Activated CD8-positive, alpha-beta memory T cell treated with anti-CD3 and anti-CD28 coated beads, Interleukin-2, amount 50 U/mL, for 48 hours (primary cell): ENCODE measurements around the gene L3MBTL3.
"Not testable (repeated sequence)": the region's sequence is repeated elsewhere in the genome, so short reads cannot be mapped to it uniquely, and the experiment has no call there.

Experiments
- DNase-seq: peaks from one replicate; pipeline ENCODE4 v3.0.0-alpha.2; 2020

L3MBTL3 gene

DNA sequence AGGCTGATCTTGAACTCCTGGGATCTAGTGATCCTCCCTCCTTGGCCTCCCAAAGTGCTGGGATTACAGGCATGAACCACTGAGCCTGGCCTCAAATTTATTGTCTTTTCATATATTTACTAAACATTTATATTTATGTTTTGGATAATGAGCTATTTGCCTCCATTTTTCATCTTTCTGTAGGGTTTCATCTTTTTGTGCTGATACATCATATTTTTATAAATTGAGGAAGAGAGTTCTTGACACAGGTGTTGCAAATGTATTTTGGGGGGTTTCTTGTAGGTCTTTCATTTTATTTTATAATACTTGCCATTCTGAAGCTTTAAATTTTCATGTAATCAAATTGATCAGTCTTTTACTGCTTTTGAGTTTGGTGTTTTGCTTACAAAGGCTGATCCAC is 72.4 kb downstream of the L3MBTL3 start:
- DNase-seq = no peak

DNA sequence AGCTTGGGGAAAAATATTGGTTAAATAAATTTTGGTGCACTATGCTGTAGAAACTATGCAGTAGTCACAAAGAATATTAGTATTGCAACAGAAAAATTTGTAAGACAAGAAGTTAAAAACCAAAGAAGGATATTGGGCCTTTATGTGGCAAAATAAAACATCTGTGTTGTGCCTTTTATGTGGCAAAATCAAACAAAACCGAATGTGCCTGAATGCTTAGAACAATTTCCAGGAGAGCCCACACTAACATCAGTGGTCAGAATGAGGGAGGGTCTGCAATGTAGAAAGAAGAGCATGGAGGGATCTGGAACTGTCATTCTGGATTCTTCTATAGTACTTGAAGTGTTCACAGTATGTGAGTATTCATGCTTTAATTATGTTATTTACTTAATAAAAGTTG is 75.2 kb downstream of the L3MBTL3 start:
- no peak for DNase-seq

DNA sequence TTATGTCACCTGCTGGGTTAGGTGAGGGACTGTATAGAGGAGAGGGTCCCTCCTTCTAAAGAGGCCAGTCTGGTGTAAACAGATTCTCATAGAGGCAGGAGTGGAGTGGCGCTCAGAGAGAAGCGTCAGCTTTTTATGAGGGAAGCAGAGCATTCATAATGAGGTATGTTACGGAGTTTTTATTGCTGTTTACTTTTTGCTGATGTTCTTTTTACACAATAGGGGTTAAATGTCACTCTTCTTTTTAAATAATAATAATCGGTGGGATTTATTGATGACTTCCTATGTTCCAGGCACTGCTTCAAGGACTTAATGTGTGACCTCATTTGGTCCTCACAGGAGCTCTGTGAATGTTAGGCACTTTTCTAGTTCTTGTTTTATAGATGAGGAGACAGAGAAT is 79.9 kb downstream of the L3MBTL3 start:
- no peak for DNase-seq

DNA sequence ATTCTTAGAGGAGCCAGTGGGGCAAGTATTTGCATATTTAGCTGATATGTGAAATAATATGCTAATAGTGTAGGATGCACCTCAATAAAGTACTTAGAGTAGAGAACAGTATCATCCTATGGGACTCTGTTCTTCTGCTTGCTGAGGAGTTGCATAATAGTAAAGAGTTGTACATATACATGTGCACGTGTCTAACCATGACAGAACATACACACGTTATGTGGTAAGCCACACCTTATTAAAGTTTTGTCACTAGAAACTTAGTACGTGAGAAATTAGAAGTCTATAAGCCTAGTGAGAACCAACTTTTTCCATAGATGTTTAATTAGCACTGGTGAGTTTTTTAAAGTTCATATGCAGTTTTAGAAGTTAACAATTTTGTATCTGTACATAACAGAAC is 80.7 kb downstream of the L3MBTL3 start:
- DNase-seq = no peak

DNA sequence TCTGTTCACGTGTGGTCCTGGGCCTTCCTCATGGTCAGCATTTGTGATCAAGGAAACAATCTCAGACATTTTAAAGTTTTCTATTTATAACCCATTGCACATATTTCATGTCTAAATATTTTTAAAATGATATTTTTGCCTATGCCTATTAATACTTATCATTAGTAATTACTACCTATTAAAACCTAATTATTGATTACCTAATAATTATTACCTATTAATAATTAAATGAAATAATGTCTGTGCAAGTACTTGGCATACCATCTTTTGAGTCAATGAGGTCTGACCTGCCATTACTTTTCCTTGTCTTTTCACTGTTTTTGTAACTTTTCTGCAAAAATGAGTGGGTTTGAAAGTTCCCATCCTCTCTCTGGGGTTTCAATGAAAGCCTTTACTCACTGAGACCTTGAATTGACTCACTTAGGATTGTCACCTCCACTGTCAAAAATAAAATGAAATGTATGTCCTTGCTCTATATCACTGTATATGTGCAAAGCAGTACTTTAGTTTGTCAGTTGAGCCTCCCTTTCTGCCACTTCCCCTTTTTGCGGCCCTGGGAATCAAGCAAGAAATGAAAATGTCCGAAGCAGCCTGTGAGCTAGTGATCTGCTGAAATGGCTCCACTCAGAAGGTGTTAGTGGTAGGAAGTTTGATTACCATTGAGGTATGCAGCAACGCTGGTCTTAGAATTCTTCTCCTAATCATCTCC is 87.8 kb downstream of the L3MBTL3 start:
- DNase-seq = no peak

DNA sequence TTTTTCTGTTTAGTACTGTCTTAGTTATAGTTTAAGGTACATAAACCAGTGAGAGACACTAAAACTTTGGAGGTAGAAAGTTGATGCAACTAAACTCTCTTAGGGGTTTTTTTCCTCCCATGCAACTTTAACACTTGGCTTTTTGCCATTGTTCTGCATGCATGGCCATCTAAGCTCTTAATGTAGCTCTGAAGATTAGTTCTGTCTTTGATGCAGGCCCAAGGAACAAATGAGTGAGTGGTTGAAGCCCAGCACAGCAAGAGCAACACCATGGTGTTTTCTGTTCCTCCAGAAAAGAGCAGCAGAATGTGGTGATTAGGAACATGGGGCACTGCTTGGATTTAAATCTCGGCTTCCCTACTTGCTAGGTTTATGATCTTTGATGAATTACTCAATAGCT is 89.3 kb downstream of the L3MBTL3 start:
- no peak for DNase-seq

DNA sequence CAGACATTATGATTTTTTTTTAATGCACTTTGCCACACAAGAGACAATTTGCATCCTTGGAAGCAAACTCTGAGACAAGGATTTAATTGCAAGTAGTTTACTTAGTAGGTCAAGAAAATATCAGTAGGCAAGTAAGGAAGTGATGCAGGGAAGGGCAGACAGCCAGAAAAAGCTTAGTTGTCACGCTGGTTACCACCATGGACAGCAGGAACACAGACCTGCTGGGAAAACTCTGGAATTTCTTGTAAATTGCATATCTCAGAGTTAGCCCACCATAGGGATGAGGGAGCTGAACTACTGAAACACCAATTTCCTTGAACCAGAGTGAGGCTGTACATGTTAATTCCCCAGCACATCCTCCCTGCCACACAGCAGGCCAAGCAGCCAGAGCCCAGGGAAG is 92.7 kb downstream of the L3MBTL3 start:
- no peak for DNase-seq

DNA sequence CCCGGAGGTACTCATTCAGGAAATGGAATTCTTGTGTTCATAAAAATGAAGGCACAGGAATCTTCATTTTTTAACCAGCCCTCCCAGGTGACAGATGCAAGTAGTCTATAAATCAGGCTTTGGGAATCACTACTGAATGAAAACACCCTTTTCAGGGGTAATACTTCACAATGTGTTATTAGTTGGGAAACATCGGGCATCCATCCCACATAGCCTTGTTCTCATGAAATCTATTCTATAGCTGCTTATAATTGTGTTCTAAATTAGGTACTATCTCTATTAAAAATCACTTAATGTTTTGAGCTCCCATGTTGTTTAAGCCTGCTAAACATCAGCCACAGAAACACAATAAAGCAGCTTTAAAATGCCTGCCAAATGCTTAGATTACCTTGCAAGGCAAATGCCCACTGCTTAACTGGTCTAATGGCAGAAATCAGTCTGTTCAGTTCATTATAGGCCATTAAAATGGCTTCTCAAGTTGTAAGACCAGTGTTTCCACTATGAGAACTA is 94.9 kb downstream of the L3MBTL3 start:
- no peak for DNase-seq

DNA sequence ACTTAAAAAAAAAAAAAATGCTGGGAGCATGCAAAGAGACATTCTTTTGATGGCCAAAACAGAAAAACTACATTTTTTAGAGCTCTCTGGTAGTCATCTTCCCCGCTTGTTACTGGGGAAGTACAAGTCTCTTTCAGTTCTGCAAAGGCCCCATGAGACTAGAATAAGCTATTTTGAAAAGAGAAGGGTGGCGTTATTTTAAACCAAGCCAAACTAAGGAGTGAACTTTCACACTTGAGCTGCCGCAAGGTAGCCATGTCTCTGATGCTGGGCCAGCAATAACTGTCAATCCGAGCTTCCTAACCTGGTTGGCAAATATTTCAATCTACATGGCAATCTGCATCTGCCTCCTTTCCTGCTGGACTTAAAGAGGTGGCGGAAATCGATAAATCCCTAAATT is 96.7 kb downstream of the L3MBTL3 start:
- no peak for DNase-seq

DNA sequence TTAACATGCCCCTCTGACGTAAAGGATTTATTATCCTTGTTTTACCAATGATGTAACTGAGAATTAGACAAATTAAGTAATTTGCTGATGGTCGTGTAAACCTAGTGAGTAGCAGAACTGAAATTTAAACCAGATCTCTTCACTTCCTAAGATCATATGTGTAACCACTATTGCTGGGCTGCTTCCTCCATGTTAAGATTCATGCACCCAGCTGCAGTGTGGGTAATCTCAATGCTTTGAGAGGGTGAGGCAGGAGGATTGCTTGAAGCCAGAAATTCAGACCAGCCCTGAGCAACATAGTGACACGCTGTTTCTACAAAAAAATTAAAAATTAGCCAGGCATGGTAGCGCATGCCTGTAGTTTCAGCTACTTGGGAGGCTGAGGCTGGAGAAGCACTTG is 97.9 kb downstream of the L3MBTL3 start:
- DNase-seq = no peak

DNA sequence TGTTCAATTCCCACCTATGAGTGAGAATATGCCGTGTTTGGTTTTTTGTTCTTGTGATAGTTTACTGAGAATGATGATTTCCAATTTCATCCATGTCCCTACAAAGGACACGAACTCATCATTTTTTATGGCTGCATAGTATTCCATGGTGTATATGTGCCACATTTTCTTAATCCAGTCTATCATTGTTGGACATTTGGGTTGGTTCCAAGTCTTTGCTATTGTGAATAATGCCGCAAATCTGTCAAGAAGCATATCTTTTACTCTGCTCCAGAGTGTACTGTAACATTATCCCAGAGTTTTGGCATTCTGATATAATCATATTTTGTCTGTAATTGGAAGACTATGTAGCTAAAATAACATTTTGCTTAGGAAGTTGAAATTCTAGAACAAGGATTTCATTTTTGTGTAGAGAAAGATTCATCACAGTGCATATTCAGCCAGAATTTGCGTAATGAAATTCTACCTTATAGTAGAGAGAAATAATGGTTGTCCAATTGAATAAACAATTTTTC is 98.9 kb downstream of the L3MBTL3 start:
- DNase-seq = not testable (repeated sequence)

DNA sequence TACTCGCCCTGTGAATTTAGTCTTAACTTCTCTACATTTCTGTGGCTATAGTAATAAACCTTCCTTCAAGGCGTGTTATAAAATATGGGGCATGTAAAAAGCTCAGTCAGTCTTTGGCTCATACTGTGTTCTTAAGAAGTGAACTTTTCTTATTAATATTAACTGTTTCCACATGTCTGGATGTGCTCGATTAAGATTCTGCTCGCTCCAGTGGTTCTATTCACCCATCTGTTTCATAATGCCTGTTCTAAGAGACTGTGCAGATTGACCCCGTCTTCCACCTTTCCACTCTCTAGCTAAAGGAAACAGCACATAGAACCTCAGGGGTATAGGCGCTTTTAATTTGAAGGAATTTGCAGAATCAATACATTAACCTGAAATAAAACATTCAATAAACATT is 99.9 kb downstream of the L3MBTL3 start:
- DNase-seq = no peak

DNA sequence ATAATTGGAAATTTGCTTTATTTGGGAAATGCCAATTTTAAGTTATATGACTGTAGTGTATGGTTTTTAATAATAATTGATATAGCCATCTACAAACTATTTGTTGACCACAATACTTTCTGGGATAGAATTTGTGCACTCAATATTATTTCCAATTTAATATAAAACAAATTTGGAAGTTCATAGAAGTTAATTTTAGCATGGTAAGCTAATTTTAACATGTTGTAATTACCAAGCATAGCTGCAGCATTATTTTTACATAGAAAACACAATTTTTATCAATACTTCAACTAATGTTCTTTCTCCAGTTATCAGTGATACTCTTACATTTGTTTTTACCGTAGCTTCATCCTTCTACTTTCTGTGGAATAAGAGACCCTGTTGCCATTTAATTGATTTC is 100.8 kb downstream of the L3MBTL3 start:
- no peak for DNase-seq

DNA sequence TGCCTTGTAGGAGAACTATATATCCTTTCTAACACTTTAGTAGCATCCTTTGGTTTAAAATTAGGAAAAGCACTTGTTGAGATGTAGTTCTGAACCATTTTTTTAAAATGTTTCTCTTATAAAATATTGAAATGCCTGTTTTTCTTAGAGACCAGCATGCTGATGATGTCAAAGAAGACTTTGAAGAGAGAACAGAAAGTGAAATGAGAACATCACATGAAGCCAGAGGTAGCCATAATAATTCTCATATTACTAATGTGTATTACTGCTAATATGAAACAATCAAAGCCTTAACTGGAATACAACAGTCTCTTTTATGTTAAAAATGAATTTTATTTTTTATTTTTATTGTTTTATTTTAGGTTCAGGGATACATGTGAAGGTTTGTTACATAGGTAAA is 102.3 kb downstream of the L3MBTL3 start:
- DNase-seq = no peak

DNA sequence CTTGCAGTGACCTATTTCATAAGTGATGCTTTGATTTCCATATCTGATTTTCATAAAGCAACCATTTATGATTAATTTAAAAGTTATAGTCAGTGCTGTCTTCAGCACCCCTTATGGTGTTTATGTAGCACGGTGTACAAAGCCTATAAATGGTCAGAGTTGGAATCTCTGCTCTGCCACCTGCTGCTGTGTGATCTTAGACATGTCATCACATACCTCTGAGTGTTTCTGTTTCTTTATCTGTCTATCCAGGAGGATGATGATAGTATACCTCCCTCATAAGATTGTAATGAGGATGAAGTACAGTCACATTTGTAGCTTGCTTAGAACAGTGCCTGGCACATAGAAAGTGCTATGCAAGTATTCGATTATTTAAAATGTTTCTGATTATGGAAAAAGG is 103.9 kb downstream of the L3MBTL3 start:
- DNase-seq = no peak

DNA sequence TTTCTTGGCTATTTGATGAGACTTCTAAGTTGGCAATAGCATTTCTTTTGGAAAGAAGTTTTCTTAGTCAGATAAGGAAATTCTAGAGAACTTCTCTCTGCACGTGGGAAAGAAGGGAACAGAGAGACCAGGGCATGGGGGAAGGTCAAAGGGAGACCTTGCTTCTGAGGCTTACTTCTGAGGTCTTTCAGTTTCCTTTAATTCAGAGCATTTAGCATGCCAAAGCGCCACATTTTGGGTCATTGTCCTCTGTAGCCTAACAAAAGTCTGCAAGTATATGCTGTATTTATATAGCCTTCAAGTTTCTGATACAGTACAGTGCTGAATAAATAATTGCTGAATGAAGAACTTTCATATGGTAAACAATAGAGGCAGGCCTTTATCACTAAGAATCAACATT is 108.8 kb downstream of the L3MBTL3 start:
- DNase-seq = no peak

DNA sequence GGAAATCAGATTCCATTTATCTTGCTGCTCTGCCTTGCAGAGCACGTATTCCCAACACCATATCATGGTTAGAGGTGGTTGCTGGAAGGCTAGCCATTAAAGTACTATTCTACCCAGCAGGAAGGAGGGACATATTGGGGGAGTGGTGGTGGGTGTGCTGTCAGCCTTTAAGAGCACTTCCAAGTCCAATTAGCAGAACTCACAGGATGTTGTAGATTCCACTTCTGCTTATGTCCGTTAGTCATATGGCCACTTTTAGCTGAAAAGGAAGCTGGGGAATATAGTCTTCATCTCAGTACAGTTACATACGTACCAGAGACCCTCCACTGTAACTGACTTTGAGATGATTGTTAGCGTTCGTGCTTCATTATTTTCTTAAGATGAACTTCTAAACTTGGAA is 109.9 kb downstream of the L3MBTL3 start:
- DNase-seq = no peak

DNA sequence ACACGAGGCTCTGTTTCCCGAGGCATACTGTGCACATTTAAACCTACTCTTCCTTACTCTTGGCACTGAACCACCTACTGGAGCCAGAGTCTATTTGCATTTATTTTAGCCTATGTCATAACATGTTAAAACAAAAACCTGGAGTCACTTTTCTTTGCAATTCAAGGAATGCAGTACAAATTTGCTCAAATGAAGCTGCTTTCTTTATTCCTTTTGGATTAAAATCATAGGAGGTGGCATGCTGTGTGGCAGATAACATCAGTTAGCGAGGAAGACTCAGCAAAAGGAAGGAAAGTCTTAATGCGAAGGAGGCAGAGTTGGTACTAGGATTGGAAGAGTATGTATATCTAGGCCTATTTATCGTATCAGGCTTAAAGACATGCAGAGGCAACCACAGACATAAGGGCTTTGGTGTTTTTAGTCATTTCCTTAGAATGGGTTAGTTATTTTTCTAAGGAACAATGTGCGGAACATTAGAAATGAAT is 111.4 kb downstream of the L3MBTL3 start:
- DNase-seq = no peak

DNA sequence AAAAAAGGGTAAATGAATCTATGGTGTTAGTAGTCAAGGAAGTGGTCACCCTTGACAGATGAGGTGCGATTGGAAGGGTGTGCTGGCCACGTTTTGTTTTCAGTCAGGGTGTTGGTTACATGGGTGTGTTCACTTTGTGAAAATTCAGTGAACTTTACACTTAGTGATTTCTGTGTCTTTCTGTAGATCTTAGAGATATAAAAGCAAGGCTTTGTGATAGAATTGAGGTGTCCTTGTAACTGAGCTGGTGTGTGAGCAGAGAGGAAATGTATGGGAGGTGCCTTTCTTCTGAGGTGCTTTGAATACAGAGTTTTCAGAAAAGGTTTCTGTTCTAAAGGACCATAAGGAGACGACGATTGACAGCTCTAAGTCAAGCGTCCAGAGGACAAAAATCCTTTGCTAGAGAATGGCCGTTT is 113.9 kb downstream of the L3MBTL3 start:
- DNase-seq = no peak

DNA sequence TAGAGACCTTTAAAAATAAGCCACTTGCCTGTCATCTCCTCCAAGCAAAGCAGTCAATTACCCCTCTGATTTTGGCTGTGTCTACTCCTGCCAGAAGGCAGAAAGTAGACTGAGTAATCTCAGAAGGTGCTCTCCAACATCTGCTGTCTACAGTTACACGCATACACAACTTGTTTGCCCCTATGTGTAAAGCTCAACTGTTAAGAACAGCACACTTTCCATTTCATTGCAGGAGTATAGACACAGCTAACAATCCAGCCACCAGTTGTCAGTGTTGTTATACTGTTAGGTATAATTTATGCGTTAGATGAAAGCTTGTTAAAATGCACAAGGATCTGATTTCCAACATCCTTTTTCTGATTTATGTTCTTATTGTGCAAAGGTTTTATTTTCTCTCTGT is 116.2 kb downstream of the L3MBTL3 start:
- DNase-seq = no peak

DNA sequence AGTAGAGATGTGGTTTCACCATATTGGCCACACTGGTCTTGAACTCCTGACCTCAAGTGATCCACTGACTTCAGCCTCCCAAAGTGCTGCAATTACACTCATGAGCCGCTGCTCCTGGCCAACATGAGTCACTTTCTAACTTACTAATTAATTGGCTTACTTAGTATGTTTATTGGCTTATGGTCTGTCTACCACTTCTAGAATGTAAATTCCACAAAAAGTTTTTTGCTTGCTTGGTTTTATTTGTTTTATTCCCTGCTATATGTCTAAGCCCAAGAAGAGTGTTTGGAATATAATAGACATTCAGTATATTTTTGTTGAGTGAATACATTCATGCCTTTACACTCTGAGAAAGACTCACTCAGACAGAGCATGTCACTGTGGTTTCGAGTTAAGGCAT is 118.4 kb downstream of the L3MBTL3 start:
- no peak for DNase-seq

DNA sequence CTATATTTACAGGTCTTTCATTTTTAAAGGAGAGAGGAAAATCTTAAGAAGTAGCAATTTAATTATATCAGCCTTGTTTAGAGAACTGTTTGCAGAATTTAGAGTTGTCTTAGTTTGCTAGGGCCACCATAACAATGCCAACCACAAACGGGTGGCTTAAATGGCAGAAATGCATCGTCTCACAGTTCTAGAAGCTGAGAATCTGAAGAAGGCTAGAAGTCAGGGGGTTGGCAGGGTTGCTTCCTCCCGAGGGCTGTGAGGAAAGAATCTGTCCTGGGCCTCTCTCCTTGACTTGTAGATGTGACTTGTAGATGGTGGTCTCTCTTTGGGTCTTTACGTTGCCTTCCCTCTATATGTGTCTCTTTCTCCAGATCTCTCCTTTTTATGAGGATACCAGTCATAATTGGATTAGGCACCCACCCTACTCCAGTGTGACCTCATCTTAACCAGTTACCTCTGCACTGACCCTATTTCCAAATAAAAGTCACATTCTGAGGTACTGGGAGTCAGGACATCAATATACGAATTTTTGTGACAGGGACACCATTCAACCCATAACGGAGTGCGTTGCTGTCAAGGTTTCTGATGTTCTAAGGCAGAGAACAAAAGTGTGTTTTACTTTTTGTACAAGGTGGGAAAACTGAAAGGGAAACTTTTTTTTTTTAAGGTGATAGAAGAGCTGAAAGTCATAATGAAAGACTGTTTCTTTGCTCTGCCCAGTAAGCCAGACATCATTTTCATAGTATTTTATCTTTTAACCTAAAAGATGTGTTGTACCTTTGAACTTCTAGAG is 119.9 kb downstream of the L3MBTL3 start:
- no peak for DNase-seq

DNA sequence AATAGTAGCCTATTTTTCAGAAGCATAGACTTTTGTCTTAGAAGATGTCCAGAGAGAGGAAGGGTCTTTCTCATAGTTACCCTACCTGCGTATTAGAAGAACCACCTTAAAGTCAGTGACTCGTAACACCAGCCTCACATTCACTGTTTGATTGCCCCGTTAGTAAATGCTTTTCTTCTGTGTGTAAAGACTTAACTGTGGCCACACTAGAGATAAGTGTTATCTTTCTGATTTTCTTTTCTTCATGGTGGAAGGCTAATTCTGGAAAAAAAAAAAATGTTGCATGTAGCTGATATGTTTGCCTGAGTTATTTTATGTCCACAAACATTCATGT is 120.5 kb downstream of the L3MBTL3 start:
- no peak for DNase-seq

DNA sequence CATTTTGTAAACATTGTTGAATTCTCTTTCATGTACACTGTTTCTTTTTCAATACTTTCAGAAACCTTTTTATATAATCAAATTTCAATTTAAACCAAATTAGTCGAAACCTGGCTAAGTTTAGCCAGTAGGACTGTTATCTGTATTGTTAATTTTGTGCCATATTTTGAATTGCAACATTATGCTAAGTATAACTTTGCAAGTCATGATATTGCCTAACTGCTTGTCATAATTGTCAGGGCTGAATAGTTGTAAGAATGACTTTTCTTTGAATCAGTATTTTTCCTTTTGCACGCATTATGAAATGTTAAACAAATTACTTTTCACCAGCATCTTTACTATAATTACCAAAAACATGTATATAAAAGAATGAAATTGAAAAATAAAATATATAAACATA is 121.7 kb downstream of the L3MBTL3 start:
- no peak for DNase-seq
